ENCODE results near the gene ZBTB7A.

Gene ZBTB7A

GRCh38 chr19:4045597-4046361 lies 20.9 kb downstream of the ZBTB7A start:
- ATAC-seq (ENCODE audit: low read depth) (no peak), DNase-seq (ENCODE audit: low spot score) (no peak)
- no peak overlapping the region for H3K27ac ChIP-seq (ENCODE audit: poor library complexity, severe bottlenecking)
- H3K36me3 ChIP-seq (ENCODE audit: low read depth): peaks cover 24% of the 10 kb centered on the region
- TF ChIP-seq, protein P1, sequence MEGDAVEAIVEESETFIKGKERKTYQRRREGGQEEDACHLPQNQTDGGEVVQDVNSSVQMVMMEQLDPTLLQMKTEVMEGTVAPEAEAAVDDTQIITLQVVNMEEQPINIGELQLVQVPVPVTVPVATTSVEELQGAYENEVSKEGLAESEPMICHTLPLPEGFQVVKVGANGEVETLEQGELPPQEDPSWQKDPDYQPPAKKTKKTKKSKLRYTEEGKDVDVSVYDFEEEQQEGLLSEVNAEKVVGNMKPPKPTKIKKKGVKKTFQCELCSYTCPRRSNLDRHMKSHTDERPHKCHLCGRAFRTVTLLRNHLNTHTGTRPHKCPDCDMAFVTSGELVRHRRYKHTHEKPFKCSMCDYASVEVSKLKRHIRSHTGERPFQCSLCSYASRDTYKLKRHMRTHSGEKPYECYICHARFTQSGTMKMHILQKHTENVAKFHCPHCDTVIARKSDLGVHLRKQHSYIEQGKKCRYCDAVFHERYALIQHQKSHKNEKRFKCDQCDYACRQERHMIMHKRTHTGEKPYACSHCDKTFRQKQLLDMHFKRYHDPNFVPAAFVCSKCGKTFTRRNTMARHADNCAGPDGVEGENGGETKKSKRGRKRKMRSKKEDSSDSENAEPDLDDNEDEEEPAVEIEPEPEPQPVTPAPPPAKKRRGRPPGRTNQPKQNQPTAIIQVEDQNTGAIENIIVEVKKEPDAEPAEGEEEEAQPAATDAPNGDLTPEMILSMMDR (IDR thresholded peaks at IDR 0.05; ENCODE audit: poor library complexity, severe bottlenecking): no peak
- no peaks in the 10 kb centered on the region for H3K4me1 ChIP-seq (ENCODE audit: insufficient read depth, poor library complexity, severe bottlenecking)
- H3K27me3 ChIP-seq (ENCODE audit: insufficient read depth, poor library complexity, severe bottlenecking): no peaks in the 10 kb centered on the region
- H3K9me3 ChIP-seq (ENCODE audit: severe bottlenecking): no peaks in the 10 kb centered on the region
- H3K4me3 ChIP-seq (ENCODE audit: severe bottlenecking): no peak overlapping the region

DNA sequence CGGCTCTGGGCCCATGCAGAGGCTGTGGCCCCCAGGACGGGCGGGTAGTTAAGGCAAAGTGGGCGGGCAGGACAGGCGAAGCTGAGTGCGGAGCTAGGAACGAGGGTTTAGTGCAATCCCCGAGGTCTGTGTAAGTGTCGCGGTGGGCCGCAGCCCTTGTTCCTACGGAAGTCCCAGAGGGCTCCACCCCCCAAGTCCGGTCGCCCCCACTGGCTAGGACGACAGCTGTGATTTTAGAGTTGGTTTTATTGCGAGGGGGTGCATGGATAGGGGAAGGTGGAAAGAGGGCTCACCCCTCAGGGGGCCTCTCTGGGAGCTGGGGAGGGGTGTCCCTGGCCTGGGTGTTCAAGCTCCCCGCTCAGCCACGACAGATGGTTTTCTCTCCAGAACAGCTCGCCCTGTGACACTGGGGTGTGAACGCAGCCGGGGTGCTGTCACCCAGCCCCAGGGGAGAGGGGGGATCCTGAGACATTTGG lies 21.7 kb downstream of the ZBTB7A start:
- ATAC-seq (ENCODE audit: low read depth) (no peak), DNase-seq (ENCODE audit: low spot score) (no peak)
- peaks cover 16% of the 10 kb centered on the region for H3K36me3 ChIP-seq (ENCODE audit: low read depth)
- no peak overlapping the region for H3K4me3 ChIP-seq (ENCODE audit: severe bottlenecking)
- H3K4me1 ChIP-seq (ENCODE audit: insufficient read depth, poor library complexity, severe bottlenecking): no peaks in the 10 kb centered on the region
- no peaks in the 10 kb centered on the region for H3K9me3 ChIP-seq (ENCODE audit: severe bottlenecking)
- TF ChIP-seq, protein P1 (IDR thresholded peaks at IDR 0.05; ENCODE audit: poor library complexity, severe bottlenecking): no peak
- H3K27me3 ChIP-seq (ENCODE audit: insufficient read depth, poor library complexity, severe bottlenecking): no peaks in the 10 kb centered on the region
- H3K27ac ChIP-seq (ENCODE audit: poor library complexity, severe bottlenecking): no peak overlapping the region

DNA sequence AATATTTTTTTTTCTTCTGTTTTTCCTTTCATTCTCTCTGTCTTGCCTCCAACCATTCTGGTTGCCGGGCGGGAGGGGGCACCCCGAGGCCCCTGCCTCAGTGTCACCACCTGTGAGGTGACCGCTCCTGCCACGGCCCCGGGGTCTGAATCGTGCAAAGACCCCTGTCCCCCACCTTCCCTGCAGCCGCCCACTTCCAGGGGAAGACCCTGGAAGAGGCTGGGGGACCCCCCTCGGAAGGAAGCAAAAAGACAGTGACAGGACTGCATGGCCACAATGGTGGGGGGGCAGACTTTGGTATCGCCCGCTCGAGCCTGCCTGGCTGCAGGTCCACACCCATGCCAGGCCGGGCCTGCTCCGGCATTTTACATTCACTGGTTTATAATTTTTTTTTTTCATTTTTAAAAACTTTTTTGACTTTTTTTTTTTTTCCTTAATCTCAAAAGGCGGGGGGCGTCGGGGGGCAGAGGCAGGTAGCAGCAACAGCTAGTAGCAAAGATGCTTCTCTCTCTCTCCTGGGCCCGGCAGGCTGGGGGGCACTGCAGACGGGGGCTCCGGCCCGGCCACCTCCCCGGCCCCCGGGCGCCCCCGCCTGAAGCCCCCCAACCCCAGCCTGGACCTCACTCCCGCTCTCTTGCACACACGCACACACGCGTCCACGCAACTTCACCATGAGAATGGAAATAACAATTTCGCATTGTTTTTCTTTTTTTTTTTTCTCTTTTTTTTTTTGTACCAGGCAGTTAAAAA lies 22.6 kb downstream of the ZBTB7A start:
- no peak overlapping the region for H3K27ac ChIP-seq (ENCODE audit: poor library complexity, severe bottlenecking)
- no peak for ATAC-seq (ENCODE audit: low read depth)
- H3K36me3 ChIP-seq (ENCODE audit: low read depth): peaks cover 8% of the 10 kb centered on the region; the same call in 1 of the 2 replicates
- TF ChIP-seq, protein P1 (IDR thresholded peaks at IDR 0.05; ENCODE audit: poor library complexity, severe bottlenecking): no peak
- H3K9me3 ChIP-seq (ENCODE audit: severe bottlenecking): no peaks in the 10 kb centered on the region
- no peaks in the 10 kb centered on the region for H3K27me3 ChIP-seq (ENCODE audit: insufficient read depth, poor library complexity, severe bottlenecking)
- no peaks in the 10 kb centered on the region for H3K4me1 ChIP-seq (ENCODE audit: insufficient read depth, poor library complexity, severe bottlenecking)
- H3K4me3 ChIP-seq (ENCODE audit: severe bottlenecking): no peak overlapping the region
- no peak for DNase-seq (ENCODE audit: low spot score)

- Histone ChIP-seq H3K4me1 (ENCODE audit: insufficient read depth, poor library complexity, severe bottlenecking) (no peaks in the 10 kb centered on the region), H3K9me3 (ENCODE audit: severe bottlenecking) (no peaks in the 10 kb centered on the region), H3K36me3 (ENCODE audit: low read depth) (peaks cover 4% of the 10 kb centered on the region; the same call in 1 of the 2 replicates), H3K27ac (ENCODE audit: poor library complexity, severe bottlenecking) (no peak overlapping the region), H3K27me3 (ENCODE audit: insufficient read depth, poor library complexity, severe bottlenecking) (no peaks in the 10 kb centered on the region), H3K4me3 (ENCODE audit: severe bottlenecking) (no peak overlapping the region)
- TF ChIP-seq, protein P1 (IDR thresholded peaks at IDR 0.05; ENCODE audit: poor library complexity, severe bottlenecking): no peak
- no peak for DNase-seq (ENCODE audit: low spot score)
- no peak for ATAC-seq (ENCODE audit: low read depth)
Measured at GRCh38 chr19:4043401-4043800, 23.3 kb downstream of the ZBTB7A start.

All from RWPE2 (cell line).